CD4-positive, alpha-beta T cell treated with Interleukin-15 for 1 hour (primary cell): ENCODE data around the gene CHFR.
"Not testable (repeated sequence)": the region's sequence is repeated elsewhere in the genome, so short reads cannot be mapped to it uniquely, and the experiment has no call there.

Experiments used
- DNase-seq: peaks from one replicate; pipeline ENCODE4 v3.0.0-alpha.2; 2020

CHFR gene, protein sequence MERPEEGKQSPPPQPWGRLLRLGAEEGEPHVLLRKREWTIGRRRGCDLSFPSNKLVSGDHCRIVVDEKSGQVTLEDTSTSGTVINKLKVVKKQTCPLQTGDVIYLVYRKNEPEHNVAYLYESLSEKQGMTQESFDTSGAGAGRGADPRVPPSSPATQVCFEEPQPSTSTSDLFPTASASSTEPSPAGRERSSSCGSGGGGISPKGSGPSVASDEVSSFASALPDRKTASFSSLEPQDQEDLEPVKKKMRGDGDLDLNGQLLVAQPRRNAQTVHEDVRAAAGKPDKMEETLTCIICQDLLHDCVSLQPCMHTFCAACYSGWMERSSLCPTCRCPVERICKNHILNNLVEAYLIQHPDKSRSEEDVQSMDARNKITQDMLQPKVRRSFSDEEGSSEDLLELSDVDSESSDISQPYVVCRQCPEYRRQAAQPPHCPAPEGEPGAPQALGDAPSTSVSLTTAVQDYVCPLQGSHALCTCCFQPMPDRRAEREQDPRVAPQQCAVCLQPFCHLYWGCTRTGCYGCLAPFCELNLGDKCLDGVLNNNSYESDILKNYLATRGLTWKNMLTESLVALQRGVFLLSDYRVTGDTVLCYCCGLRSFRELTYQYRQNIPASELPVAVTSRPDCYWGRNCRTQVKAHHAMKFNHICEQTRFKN

DNA sequence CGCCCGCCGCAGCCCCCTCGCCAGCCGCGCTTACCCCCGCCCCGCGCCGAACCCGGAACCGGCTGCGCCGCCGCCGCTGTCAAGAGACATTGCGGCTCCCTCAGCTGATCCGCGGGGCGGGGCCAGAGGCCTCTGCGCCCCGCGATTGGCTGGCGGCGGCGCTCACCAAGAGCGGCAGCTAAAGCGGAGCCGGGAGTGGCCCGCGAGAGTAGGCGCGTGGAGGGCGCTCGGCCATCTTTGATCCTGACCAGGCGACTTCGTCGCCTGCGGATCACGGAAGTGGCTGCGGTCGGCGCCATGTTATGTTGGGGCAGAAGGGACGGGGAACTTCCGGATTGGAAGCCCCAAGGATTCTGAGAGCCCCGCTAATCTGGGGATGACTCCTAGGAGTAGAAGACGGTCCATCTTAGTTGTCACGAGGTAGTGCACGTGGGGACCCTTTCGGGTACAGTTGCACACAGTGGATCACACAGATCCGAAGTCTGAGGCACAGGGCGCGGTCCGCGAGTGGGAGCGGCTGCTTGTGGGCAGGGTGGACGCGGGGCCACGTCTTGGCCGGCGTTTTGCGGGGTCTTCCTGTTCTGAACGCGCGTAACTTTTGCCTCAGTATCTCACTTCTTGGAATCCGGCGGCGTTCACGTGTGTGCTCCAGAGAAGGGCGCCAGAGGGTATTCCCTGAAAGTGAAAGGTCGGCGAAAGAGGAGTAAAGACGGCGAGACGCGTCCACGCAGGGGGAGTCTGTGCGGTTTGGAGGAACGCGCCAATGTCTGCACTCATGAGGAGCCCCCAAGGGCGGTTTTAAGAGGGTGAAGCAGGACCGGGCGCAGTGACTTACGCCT is at the start of gene CHFR:
TSS of gene CHFR (minus strand) at position 93 of the 839 bp plus-strand sequence. CDS start 277 bp downstream, outside the sequence.
- peak; percentile 97 for DNase-seq

DNA sequence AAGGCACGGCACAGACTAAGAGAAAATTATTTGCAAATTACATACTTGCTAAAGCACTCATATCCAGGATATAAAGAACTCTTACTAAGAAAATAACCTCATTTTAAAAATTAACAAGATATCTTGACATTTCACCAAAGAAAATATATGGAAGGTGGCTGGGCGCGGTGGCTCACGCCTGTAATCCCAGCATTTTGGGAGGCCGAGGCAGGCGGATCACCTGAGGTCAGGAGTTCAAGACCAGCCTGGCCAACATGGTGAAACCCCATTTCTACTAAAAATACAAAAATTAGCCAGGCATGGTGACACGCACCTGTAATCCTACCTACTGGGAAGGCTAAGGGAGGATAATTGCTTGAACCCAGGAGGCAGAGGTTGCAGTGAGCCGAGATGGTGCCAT is 49.5 kb upstream of the CHFR start:
- DNase-seq = not testable (repeated sequence)

DNA sequence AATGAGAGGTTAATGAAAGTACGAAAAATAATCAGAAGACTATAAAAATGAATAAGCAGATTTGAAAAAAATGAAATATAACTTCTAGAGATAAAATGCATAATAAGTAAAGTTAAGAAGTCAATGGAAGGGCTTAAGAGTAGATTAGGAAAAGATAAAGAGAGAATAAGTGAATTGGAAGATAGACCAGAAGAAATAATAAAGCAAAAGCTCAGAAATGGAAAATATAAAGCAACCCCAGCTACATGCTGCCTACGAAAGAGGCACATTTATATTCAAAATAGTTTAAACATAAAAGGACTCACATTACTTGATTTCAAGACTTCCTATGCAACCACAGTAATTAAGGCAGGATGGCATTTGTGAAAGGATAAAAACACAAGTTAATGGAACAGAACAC is 48.8 kb upstream of the CHFR start:
- no peak for DNase-seq

DNA sequence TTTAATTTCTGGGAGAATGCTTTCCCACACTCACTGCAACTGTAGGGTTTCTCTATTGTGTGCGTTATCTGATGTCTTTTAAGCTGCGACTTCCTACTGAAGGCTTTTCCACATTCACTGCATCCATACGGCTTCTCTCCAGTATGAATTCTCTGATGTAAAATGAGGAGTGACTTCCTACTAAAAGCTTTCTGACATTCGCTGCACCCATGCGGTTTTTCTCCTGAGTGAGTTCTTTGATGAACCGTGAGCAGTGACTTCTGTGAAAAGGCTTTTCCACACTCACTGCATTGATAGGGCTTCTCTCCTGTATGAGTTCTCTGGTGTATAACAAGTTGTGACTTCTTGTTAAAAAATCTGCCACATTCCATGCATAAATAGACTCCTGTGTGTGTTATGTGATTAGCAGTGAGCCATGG is 39.0 kb upstream of the CHFR start:
- DNase-seq = no peak

DNA sequence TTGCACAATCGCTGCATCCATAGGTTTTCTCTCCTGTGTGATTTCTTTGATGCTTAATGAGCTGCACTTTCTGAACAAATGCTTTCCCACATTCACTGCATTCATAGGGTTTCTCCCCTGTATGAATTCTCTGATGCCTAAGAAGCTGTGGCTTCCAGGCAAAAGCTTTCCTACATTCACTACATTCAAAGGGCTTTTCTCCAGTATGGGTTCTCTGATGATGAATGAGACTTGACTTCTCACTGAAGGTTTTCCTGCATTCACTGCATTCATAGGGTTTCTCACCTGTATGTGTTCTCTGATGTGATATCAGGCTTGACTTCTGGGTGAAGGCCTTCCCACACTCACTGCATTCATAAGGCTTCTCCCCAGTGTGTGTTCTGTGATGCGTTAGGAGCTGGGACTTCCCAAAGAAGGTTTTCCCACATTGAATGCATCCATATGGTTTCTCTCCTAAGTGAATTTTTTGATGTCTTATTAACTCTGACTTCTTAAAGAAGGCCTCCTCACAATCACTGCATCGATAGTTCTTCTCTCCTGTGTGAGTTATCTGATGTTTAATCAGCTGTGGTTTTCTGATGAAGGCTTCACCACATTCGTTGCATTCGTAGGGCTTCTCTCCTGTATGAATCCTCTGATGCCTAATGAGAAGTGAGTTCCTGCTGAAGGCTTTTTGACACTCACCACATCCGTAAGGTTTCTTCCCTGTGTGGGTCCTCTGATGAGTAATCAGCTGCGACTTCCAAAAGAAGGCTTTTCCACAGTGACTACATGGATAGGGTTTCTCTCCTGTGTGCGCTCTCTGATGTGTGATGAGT is 38.4 kb upstream of the CHFR start:
- DNase-seq = no peak

DNA sequence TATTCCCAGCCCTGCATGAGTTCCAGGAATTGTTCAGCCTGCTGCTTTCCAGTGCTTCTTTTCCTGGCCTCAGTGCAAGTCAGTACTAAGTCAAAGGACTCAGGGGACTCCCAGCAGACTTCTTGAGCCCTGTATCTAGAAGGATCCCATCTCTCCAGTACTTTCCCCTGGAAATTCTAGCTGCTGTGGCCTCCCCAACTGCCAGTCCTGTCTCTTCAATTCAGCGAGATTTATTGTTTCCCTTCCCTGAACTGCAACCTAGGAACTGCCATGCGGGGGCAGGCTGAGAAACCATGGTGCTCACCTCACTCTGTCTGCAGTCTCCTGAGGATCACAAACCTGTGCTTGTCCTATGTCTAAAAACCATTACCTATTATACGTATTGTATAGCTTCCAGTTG is 37.0 kb upstream of the CHFR start:
- no peak for DNase-seq

DNA sequence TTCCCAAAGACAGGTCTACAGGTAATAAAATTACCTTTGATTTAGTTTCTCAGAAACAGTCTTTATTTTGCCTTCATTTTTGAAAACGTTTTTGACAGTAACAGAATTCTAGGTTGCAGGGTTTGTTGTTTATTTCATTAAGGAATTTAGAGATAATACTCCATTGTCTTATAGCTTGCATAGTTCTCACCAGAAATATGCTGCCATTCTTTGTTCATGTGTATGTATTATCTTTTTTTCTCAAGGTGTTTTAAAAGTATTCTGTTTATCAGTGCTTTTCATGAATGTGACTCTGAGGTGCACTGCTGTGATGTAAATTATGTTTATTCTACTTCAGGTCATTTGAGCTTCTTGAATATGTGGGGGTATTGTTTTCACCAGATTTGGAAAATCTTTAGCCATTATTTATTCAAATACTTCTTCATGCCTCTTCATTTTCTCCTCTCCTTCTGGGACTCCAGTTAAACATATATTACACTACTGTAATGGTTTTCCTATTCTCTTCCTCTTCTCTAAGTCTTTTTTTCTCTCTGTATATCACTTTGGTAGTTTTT is 36.0 kb upstream of the CHFR start:
- DNase-seq = no peak

DNA sequence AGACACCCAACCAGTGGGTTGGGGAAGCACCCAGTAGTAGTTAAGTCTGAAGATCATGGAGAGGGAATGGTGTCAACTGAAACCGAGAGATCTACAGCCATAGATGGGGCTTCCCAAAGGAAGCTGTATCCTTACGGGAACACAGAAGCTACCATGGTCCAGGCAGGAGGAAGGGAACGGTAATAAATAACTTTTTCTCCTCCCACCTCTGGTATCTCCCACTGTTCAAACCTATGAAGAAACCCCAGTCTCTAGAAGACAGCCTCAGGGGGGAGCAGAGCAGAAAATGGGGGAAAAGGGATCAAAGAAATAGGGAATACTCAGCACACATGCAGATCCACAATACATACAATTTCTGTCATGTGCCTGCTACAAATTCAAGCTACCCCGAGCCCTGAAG is 35.3 kb upstream of the CHFR start:
- no peak for DNase-seq

DNA sequence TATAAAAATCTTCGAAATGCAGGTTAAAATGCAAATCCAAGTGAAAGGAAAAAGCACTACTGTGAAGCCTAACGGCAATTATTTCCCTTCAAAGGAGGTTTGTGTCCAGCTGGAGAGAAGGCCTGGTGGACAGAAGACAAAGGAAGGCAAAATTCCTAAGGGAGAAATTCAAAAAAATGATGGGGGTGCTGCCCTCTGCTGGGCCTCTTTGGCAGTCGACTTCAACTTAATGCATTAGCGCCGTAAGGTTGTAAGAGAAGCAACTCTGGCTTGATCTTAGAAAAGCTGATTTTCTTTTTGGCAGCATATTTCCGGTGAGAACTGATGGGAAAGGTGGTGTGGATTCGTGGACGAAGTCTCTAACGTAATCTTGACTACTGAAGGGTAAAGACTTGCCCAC is 34.3 kb upstream of the CHFR start:
- no peak for DNase-seq

DNA sequence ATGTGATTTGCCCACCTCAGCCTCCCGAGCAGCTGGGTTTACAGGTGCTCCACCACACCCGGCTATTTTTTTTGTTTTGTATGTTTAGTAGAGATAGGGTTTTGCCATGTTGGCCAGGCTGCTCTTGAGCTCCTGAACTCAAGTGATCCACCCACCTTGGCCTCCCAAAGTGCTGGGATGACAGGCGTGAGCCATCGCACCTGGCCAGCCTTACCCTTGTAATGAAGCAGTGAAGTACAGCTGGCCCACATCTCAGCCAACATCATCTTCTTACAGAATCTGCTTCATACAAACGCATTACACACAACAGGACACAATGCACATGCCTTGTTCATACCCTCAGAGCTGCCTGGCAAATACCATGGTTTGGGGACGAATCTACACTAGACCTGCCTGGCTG is 31.3 kb upstream of the CHFR start:
- DNase-seq = no peak

DNA sequence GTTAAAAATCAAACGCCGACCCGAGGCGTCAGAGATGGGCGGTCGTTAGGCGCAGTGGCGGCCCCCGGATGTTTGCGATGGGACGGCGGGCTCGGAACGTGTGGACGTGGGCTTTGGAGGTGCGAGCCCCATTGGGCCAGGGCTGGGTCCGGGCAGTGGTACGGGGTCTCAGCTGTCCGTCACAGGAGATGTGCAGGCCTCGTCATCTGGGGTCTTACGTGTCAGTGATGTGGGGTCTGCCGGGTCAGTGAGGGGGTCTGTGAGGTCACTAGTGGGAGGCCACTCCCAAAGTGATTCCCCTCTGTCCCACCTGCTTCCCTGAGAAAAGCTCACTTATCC is 21.6 kb upstream of the CHFR start:
- DNase-seq = no peak

DNA sequence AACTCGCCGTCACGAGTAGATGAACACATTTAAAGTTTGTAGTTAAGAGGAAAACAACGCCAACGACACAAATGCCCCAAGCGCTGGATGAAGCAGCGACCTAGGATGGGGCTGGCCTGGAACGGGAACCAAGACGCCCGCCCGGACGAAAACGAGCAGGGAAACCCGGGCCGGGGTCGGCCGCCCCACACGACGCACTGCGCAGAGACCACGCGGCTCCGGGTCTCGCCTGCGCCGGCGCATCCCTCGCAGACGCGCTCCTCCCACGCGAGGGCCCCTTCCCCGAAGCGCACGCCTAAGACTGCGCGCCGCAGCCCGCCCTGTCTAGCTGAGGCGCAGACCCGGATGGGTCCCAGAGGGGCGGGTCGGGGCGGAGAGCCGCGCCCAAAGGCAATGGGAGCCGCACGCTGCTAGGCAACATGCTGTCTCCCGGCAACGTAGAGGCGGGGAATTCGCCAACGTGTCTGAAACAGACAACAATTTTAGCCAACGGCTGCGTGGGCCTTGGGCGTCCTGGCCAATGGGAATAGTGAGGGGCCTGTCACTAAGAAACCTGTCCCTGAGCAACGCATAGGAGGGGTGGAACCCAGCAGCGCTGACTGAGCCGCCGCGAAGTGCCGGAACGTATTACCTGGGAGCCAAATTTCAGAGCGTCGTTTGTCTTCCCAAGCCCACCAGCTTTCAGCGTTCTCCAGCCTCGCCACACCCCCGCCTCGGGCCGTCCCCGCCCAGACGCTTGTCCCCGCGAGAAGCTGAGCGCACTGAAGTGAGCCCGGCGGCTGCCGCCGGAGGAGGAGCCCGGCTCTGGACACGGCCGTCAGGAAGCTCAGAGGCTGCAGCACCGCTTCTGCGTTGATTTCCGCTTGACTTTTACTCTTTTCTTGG is 21.0 kb upstream of the CHFR start:
- DNase-seq = peak; percentile 96

DNA sequence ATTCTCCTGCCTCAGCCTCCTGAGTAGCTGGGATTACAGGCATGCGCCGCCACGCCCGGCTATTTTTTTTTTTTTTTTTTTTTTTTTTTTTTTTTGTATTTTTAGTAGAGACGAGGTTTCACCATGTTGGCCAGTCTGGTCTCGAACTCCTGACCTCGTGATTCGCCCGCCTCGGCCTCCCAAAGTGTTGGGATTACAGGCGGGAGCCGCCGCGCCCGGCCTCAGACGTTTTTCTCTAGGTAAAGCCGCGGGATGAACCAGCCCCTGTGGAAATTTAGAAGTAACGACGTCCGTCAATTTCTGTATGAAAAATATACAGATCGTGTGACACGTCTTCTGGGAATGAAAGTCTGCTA is 20.4 kb upstream of the CHFR start:
- not testable (repeated sequence) for DNase-seq

DNA sequence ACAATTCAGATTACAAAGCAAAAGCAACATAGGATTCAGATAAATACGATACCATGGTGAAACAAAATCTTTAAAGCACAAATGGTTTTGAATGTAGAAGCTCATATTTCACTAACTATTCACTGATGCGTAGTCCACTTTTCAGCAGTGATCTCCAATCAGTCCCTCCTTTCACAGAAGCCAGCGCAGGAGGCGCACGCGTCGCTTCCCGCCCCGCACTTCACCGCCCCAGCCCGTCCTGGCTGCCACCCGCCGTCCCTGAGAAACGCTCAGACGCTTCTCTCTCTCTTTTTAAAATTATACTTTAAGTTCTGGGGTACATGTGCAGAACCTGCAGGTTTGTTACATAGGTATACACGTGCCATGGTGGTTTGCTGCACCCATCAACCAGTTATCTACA is 19.8 kb upstream of the CHFR start:
- DNase-seq = no peak

DNA sequence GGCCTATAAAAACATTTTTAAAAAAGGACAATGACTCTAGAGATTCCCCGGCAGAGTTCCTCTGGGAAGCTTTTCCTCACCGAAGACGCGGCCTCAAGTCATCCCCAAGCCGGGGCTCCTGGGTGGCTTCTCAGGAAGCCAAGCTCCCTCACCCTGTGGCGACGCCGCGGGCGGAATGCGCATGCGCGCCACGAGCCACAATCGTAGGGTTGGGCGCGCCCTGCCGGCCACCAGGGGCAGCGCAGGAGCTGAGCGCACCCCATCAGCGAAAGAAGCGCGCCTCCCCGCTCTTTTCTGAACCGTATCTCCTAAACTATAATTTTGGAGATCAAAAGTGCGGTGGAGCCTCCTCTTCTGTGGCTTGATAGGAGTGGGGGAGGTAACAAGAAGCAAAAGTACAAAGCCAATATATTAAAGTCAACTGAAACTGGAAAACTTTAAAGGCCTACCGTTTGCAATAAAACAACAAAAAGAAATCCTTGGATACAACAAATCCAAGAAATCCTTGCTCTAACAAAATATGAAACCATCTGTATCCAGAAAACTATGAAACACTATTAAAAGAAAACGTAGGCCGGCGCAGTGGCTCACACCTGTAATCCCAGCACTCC is 17.4 kb upstream of the CHFR start:
- DNase-seq = peak; percentile 86

DNA sequence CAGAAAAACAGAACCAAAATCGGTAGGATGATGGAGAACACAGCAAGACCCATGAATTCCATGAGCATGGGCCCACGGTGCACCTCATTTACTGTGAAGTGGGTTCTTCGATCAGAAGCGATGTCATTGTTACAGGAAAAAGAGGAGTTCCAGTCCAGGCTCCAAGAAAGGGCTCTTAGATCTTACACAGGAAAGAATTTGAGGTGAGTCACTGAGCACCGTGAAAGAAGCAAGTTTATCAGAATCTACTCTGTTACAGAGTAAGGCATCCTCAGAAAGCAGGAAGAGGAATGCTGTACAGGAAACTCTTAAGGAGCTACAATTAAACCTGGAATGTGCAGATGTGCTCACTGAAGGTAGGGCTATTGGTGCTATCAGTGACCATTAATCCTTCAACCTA is 11.6 kb upstream of the CHFR start:
- no peak for DNase-seq

DNA sequence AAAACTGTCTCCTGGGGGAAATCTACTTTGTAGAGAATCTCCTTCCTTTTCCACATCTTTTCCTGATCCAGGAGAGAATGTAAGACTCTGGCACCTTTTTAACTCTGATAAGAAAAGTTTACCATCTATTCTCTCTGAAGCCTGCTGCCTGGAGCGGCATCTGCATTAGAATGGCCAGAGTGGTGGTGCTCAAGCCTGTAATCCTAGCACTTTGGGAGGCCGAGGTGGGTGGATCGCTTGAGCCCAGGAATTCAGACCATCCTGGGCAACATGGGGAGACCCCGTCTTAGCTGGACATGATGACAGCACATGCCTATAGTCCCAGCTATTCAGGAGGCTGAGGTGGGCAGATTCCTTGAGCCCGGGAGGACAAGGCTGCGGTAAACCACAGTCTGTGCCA is 1.4 kb upstream of the CHFR start:
- DNase-seq = no peak

DNA sequence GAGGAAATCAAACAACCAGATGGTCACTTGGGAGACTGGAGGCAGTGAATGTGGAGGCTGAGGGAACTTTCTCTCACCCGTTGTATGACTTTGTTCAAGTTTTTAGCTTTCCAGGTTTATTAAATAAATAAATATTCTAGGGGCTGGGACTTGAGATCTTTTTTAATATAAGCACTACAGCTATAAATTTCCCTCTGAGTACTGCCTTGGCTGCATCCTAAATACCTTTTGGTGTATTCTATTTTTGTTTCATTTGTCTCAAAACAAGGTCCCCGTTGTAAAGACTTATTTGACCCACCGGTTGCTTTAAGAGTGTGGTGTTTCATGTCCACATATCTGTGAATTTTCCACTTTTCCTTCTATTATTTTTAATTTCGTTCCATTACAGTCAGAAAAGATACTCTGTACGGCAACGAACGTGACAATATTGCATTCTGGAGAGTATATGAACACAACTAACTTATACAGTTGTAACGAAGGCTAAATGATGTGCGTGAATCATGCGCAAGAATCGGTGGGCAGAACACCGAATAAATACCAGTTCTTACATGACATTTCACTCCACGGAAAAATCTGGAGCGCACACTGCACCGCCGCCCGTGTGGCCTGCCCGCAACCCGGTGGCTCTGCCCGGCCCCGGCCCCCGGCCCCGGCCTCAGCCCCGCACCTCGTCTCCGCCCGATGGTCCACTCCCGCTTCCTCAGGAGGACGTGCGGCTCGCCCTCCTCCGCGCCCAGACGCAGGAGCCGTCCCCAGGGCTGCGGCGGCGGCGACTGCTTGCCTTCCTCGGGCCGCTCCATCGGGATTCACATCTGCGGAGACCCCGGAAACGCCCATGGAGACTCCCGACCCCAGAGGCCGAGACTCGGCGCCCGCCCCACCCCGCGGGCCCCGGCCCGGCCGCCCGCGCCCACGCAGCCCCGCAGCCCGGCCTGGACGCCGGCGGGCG is 602 bp downstream of the CHFR start:
- DNase-seq = no peak

DNA sequence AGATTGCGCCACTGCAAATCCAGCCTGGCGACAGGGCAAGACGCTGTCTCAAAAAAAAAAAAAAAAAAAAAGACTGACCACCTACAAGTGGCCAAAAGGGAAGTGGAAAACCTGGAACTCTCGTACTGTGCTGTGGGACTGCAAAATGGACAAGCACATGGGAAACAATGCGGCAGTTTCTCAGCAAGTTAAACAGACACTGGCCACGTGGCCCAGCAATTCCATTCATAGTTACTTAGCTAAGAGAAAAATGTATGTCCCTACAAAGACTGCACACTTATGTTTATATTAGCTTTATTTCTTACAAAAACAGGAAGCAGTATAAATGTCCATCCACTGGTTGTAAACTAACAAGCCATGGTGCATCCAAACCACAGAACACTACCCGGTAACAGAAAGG is 5.6 kb downstream of the CHFR start:
- no peak for DNase-seq

DNA sequence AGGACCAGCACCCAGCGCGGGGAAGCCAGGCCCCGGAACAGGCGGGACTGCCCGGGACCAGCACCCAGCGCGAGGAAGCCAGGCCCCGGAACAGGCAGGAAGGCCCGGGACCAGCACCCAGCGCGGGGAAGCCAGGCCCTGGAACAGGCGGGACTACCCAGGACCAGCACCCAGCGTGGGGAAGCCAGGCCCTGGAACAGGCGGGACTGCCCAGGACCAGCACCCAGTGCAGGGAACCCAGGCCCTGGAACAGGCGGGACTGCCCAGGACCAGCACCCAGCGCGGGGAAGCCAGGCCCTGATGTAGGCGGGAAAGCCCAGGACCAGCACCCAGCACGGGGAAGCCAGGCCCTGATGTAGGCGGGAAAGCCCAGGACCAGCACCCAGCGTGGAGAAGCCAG is 12.8 kb downstream of the CHFR start:
- not testable (repeated sequence) for DNase-seq
